Gastrocnemius medialis (tissue), 4 donors: ENCODE data around the gene SNRPE. TPM values are rescaled to one million over a fixed set of nuclear protein-coding genes. Genes with fewer than 3 reads are reported as not detected.
A peak's percentile ranks its signal among the peaks of the same experiment; 100 is the strongest.

Experiments used
- ATAC-seq, 2 donors: fragments of 150-250 bp; one replicate each; pipeline ENCODE4 v1.9.1; 2016
- DNase-seq, 2 donors: peaks; one replicate each; pipeline ENCODE4 v3.0.0-alpha.2; 2019
- H3K27ac ChIP-seq, 4 donors: fragments of 200-600 bp; sonication (generic); 1 replicate in 1 of 4; 2 replicates in 3 of 4; pipeline ENCODE4 v1.5.1; 2016 to 2018; ENCODE audit warnings: mild to moderate bottlenecking in 2 of 4, moderate library complexity in 1 of 4
- H3K27me3 ChIP-seq, 3 donors: fragments of 200-600 bp; sonication (generic) in 2 of 3; 1 replicate in 1 of 3; 2 replicates in 2 of 3; pipeline versions ENCODE4 v1.5.1 to v1.6.0; 2016 to 2019; ENCODE audit warnings: mild to moderate bottlenecking in 1 of 3, moderate library complexity in 1 of 3
- H3K36me3 ChIP-seq, 2 donors: fragments of 200-600 bp; sonication (generic) in 1 of 2; one replicate each; pipeline ENCODE4 v1.5.1; 2017 to 2018
- H3K4me1 ChIP-seq, 2 donors: fragments of 200-600 bp; sonication (generic) in 1 of 2; one replicate each; pipeline ENCODE4 v1.5.1; 2016 to 2017; ENCODE audit warnings: mild to moderate bottlenecking in 2 of 2
- H3K4me3 ChIP-seq, 4 donors: fragments of 200-600 bp; sonication (generic) in 3 of 4; 1 replicate in 1 of 4; 2 replicates in 3 of 4; pipeline ENCODE4 v1.5.1; 2016 to 2019; ENCODE audit warnings: mild to moderate bottlenecking in 2 of 4
- H3K9me3 ChIP-seq, 3 donors: fragments of 200-600 bp; sonication (generic) in 2 of 3; 1 replicate in 1 of 3; 2 replicates in 2 of 3; pipeline ENCODE4 v1.5.1; 2016 to 2019
- CTCF ChIP-seq, 5 experiments: fragments of 450-650 bp in 3 of 5; fragments of 200-600 bp in 2 of 5; sonication (generic) in 2 of 5; IDR thresholded peaks in 4 of 5; conservative IDR thresholded peaks in 1 of 5; 1 replicate in 4 of 5; 2 replicates in 1 of 5; pipeline ENCODE4 v1.5.1; 2016 to 2019; ENCODE audit warnings: antibody characterized with exemption in 5 of 5, mild to moderate bottlenecking in 3 of 5, moderate library complexity in 3 of 5
- POLR2A ChIP-seq, 2 donors: fragments of 450-650 bp; IDR thresholded peaks; one replicate each; pipeline ENCODE4 v1.6.1; 2017; ENCODE audit warnings: antibody characterized with exemption in 2 of 2, mild to moderate bottlenecking in 2 of 2, moderate library complexity in 2 of 2
- in situ Hi-C, 4 donors: fragments of 200-750 bp; cut with MboI; loops; one replicate each; pipeline versions ENCODE4 v1.15.0 to v1.8.0; 2017; ENCODE audit warnings: low sequenced_read_pairs in 4 of 4
- intact Hi-C: fragments of 100-400 bp; cut with DNase I; formaldehyde crosslinking; loops from one replicate; pipeline ENCODE4 v1.15.1; 2023; ENCODE audit warnings: low total_unique reads
- total RNA-seq, 4 donors: library from RNA; depleted of rRNA; stranded (reverse); fragments of >200 nt; gene quantifications; one replicate each; pipeline versions ENCODE4 v1.1.0 to v1.2.3, GENCODE V29; 2016

Gene SNRPE
- total RNA-seq, 4 donors from 2014 or later = 23.7 to 39.1 (median 30.5) TPM

- no peak overlapping the region for H3K27ac ChIP-seq
- peaks cover 4 to 11% of the 10 kb centered on the region in 2 donors for H3K4me1 ChIP-seq
- ATAC-seq (no peak), DNase-seq (no peak)
- H3K4me3 ChIP-seq = no peak overlapping the region
- H3K36me3 ChIP-seq = peaks cover 5 to 43% of the 10 kb centered on the region in 2 donors
- H3K9me3 ChIP-seq = no peaks in the 10 kb centered on the region
- in situ Hi-C loops = loop anchor here in 3 of 4 donors (5.0 to 25.0 kb wide), 4 partner anchors 257 to 642 kb away; partner anchors contain the start of genes MDM4 (in 1 of the 3) and PLEKHA6 (in 1 of the 3)
- TF ChIP-seq CTCF (IDR thresholded peaks at IDR 0.05 in 4 of 5, conservative IDR thresholded peaks at IDR 0.05 in 1 of 5) = no peak
- TF ChIP-seq POLR2A (IDR thresholded peaks at IDR 0.05) = no peak
- H3K27me3 ChIP-seq = no peaks in the 10 kb centered on the region
- intact Hi-C loops = no loop called here
Observed at GRCh38 chr1:203870245-203870644, 8.8 kb downstream of the SNRPE start.

DNA sequence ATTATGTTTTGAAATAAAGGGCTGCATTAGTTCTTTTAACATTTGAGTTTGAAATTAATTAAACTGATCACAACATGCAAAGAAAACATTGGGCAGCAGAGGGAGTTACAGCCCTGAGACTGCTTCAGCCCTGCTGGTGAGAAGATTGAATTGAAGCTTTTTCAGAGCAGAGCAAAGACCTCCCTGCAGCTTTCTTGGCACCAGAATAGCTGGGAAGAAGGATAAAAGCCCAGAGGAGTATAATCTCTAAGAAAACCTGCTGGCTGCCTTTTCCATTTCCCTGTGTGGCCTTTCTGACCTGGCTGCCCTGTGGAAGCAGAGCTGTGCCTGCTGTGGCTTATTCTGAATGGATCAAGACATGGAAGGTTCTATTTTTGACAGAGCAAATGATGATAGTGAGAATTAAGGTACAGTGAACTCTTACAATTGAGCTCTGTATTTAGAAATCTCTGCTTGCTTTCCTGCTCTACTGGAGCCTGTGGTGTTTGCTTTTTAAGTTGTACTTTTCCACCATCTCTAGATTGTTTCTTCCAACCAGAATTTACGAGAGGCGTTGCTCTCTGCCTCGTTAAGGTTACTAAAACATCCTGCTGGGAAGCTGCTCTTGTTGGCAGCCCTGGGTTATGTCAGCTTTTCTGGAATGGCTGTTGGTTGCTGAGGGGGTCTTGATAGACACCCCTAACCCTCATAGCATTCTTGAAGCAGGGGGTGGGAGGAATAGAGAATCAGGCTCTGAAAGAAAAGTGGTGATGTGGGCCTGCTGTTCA, 9.9 kb downstream of the SNRPE start:
- no peaks in the 10 kb centered on the region for H3K9me3 ChIP-seq
- intact Hi-C loops (no loop called here), in situ Hi-C loops (loop anchor here in 3 of 4 donors (5.0 to 25.0 kb wide), 4 partner anchors 256 to 641 kb away; partner anchors contain the start of genes MDM4 (in 1 of the 3) and PLEKHA6 (in 1 of the 3))
- H3K27ac ChIP-seq = peak overlapping the region in 1 of 4 donors; percentile 6
- H3K36me3 ChIP-seq = peaks cover 0 to 32% of the 10 kb centered on the region in 2 donors
- peak; percentile 72 to 78 for ATAC-seq
- no peaks in the 10 kb centered on the region for H3K27me3 ChIP-seq
- no peak for DNase-seq
- H3K4me3 ChIP-seq = no peak overlapping the region
- no peak for TF ChIP-seq POLR2A (IDR thresholded peaks at IDR 0.05)
- peak; percentile 68 to 72 (median 69) for TF ChIP-seq CTCF (IDR thresholded peaks at IDR 0.05 in 4 of 5, conservative IDR thresholded peaks at IDR 0.05 in 1 of 5)
- peaks cover 4 to 11% of the 10 kb centered on the region in 2 donors for H3K4me1 ChIP-seq

DNA sequence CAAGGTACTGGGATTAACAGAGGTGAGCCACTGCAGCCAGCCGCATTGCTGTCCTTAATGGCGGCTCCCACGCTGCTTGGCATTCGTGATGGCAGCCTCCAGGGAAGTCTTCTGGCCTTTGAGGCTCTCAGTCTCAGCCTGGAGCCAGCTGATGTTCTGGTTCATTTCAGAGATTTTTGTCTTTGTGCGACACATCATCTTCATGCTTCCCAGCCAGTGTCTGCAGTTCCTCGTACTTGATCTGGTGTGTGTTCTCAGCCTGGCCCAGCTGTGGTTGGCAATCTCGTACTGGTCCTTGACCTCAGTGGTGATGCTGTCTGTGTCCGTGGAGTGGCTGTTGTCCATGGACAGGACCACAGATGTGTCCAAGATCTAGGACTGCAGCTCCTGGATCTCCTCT, 11.7 kb downstream of the SNRPE start:
- H3K36me3 ChIP-seq = peaks cover 0 to 28% of the 10 kb centered on the region in 2 donors
- ATAC-seq = no peak
- H3K27me3 ChIP-seq = no peaks in the 10 kb centered on the region
- in situ Hi-C loops = loop anchor here in 3 of 4 donors (5.0 to 25.0 kb wide), 4 partner anchors 254 to 639 kb away; partner anchors contain the start of genes MDM4 (in 1 of the 3) and PLEKHA6 (in 1 of the 3)
- H3K4me1 ChIP-seq = peaks cover 4 to 11% of the 10 kb centered on the region in 2 donors
- no peak for TF ChIP-seq CTCF (IDR thresholded peaks at IDR 0.05 in 4 of 5, conservative IDR thresholded peaks at IDR 0.05 in 1 of 5)
- no peak for TF ChIP-seq POLR2A (IDR thresholded peaks at IDR 0.05)
- no peak overlapping the region for H3K27ac ChIP-seq
- no peak for DNase-seq
- no peaks in the 10 kb centered on the region for H3K9me3 ChIP-seq
- H3K4me3 ChIP-seq = no peak overlapping the region
- intact Hi-C loops = no loop called here

- H3K27me3 ChIP-seq = no peaks in the 10 kb centered on the region
- H3K4me1 ChIP-seq = no peaks in the 10 kb centered on the region
- DNase-seq (no peak), ATAC-seq (no peak)
- no peak overlapping the region for H3K27ac ChIP-seq
- peaks cover 0 to 3% of the 10 kb centered on the region in 2 donors for H3K36me3 ChIP-seq
- in situ Hi-C loops = no loop called here
- intact Hi-C loops = no loop called here
- TF ChIP-seq CTCF (IDR thresholded peaks at IDR 0.05 in 4 of 5, conservative IDR thresholded peaks at IDR 0.05 in 1 of 5) = no peak
- no peak for TF ChIP-seq POLR2A (IDR thresholded peaks at IDR 0.05)
- no peak overlapping the region for H3K4me3 ChIP-seq
- H3K9me3 ChIP-seq = no peaks in the 10 kb centered on the region
Observed at GRCh38 chr1:203878422-203878821, 17.0 kb downstream of the SNRPE start.
